ENCODE data around the gene ZMYND8. TPM values are rescaled to one million over a fixed set of nuclear protein-coding genes. Genes with fewer than 3 reads are reported as not detected.

ZMYND8 gene
- total and polyA plus RNA-seq, 2 donors (not counting 3 experiments of a cell fraction or from before 2014, with no cell fraction given): 30.6 to 75.2 TPM

GRCh38 chr20:47230811-47231256, 125.7 kb downstream of the ZMYND8 start:
- no peak for TF ChIP-seq MYC (IDR thresholded peaks at IDR 0.05; ENCODE audit: low read depth, low read length)
- no peak for TF ChIP-seq POLR2A (IDR thresholded peaks at IDR 0.05; ENCODE audit: low read depth, low read length)
- TF ChIP-seq MAX (IDR thresholded peaks at IDR 0.05; ENCODE audit: insufficient read depth, insufficient read length): no peak
- no peak for TF ChIP-seq POLR2AphosphoS5 (IDR thresholded peaks at IDR 0.05; ENCODE audit: insufficient read depth, low read depth, low read length)
- no peak for TF ChIP-seq CTCF (IDR thresholded peaks at IDR 0.05; ENCODE audit: extremely low read depth in 1 of 2, insufficient read depth in 1 of 2, low read depth in 1 of 2, low read length in 2 of 2)
- TF ChIP-seq EZH2 (IDR thresholded peaks at IDR 0.05; ENCODE audit: borderline replicate concordance, low read depth, low read length, severe bottlenecking): no peak
- Histone ChIP-seq H3K4me3 (replicated peaks in 1 of 3; ENCODE audit: insufficient read depth in 1 of 3, low read depth in 1 of 3, low read length in 3 of 3) (no peak overlapping the region), H3K36me3 (ENCODE audit: control insufficient read depth in 2 of 2, extremely low read depth in 1 of 2, insufficient read depth in 2 of 2, low read length in 2 of 2) (peaks cover 29 to 35% of the 10 kb centered on the region in 2 experiments), H3K9me3 (replicated peaks; ENCODE audit: control insufficient read depth, insufficient read depth, low read length) (no peaks in the 10 kb centered on the region), H3K27ac (ENCODE audit: insufficient read depth, low read depth, low read length) (no peak overlapping the region), H3K4me1 (ENCODE audit: control insufficient read depth, extremely low read depth, insufficient read depth, low read length) (no peaks in the 10 kb centered on the region), H3K79me2 (ENCODE audit: control insufficient read depth, insufficient read depth, low read length) (peaks cover 5% of the 10 kb centered on the region), H2AFZ (ENCODE audit: low read depth, low read length) (no peak overlapping the region), H3K9ac (replicated peaks; ENCODE audit: extremely low read depth, insufficient read depth, low read length) (no peak overlapping the region), H3K9me1 (replicated peaks; ENCODE audit: control insufficient read depth, extremely low read depth, insufficient read depth, low read length) (no peaks in the 10 kb centered on the region), H3K4me2 (ENCODE audit: insufficient read depth, low read length) (no peak overlapping the region), H3K27me3 (ENCODE audit: control insufficient read depth in 2 of 2, insufficient read depth in 2 of 2, low read length in 2 of 2) (no peaks in the 10 kb centered on the region), H4K20me1 (replicated peaks; ENCODE audit: control insufficient read depth, extremely low read depth, insufficient read depth, low read length) (no peaks in the 10 kb centered on the region)
- DNase-seq (ENCODE audit: low read depth, low spot score): no peak
- ChIA-PET CTCF (interaction anchor here (2.8 kb wide), 1 partner anchor 153 kb away, joined by 15 read pairs; no protein-coding TSS in a partner anchor), POLR2A (no interaction called here)
- FAIRE-seq: no peak
- intact Hi-C loops (cut with micrococcal nuclease): no loop called here
- BruUV-seq (replicated peaks): no TSS peak
- dilution Hi-C loops (cut with MboI; ENCODE audit: extremely low pct_ligation_motif_present, low sequenced_read_pairs): no loop called here

Data from endothelial cell of umbilical vein (primary cell).